HEK293 (cell line): ENCODE data around the gene TMEM184C.

ENCODE experiments used
- KLF16 ChIP-seq: fragments of 450-650 bp; formaldehyde crosslinking; IDR thresholded peaks from 2 replicates; pipeline ENCODE4 v1.5.1; 2017; ENCODE audit warnings: missing biosample characterization, missing genetic modification characterization
- MZF1 ChIP-seq: fragments of 450-650 bp; formaldehyde crosslinking; IDR thresholded peaks from 2 replicates; pipeline ENCODE4 v1.5.1; 2017; ENCODE audit warnings: missing biosample characterization, missing genetic modification characterization, borderline replicate concordance
- YY1 ChIP-seq: fragments of 450-650 bp; formaldehyde crosslinking; IDR thresholded peaks from 2 replicates; pipeline ENCODE4 v1.5.1; 2018; ENCODE audit warnings: missing biosample characterization, missing genetic modification characterization
- ZBTB1 ChIP-seq: fragments of 450-650 bp; formaldehyde crosslinking; IDR thresholded peaks from 2 replicates; pipeline ENCODE4 v1.5.1; 2016; ENCODE audit warnings: missing biosample characterization, missing genetic modification characterization
- ZBTB17 ChIP-seq: fragments of 450-650 bp; formaldehyde crosslinking; IDR thresholded peaks from 2 replicates; pipeline ENCODE4 v1.5.1; 2016; ENCODE audit warnings: missing biosample characterization, missing genetic modification characterization
- ZBTB44 ChIP-seq: fragments of 450-650 bp; IDR thresholded peaks from 2 replicates; pipeline ENCODE4 v1.5.1; 2018; ENCODE audit warnings: missing biosample characterization, mild to moderate bottlenecking, missing genetic modification characterization
- ZBTB7A ChIP-seq: fragments of 450-650 bp; formaldehyde crosslinking; IDR thresholded peaks from 2 replicates; pipeline ENCODE4 v1.5.1; 2016; ENCODE audit warnings: low read depth, missing biosample characterization, missing genetic modification characterization
- ZNF280D ChIP-seq: fragments of 450-650 bp; formaldehyde crosslinking; IDR thresholded peaks from 2 replicates; pipeline ENCODE4 v1.5.1; 2016; ENCODE audit warnings: missing biosample characterization, missing genetic modification characterization
- ZNF660 ChIP-seq: fragments of 450-650 bp; IDR thresholded peaks from 2 replicates; pipeline ENCODE4 v1.5.1; 2018; ENCODE audit warnings: missing biosample characterization, mild to moderate bottlenecking, missing genetic modification characterization
- ZNF768 ChIP-seq: fragments of 450-650 bp; formaldehyde crosslinking; IDR thresholded peaks from 2 replicates; pipeline ENCODE4 v1.5.1; 2018; ENCODE audit warnings: missing biosample characterization, mild to moderate bottlenecking, missing genetic modification characterization
- TF ChIP-seq, protein P1 (sequence below): fragments of 450-650 bp; formaldehyde crosslinking; IDR thresholded peaks from 2 replicates; pipeline ENCODE4 v1.5.1; 2016; ENCODE audit warnings: missing biosample characterization, missing genetic modification characterization
- TF ChIP-seq, protein P2 (sequence below): fragments of 450-650 bp; formaldehyde crosslinking; IDR thresholded peaks from 2 replicates; pipeline ENCODE4 v1.5.1; 2016; ENCODE audit warnings: missing biosample characterization, missing genetic modification characterization
- TF ChIP-seq, protein P3 (sequence below): fragments of 450-650 bp; formaldehyde crosslinking; IDR thresholded peaks from 2 replicates; pipeline ENCODE4 v1.5.1; 2016; ENCODE audit warnings: missing biosample characterization, missing genetic modification characterization
- TF ChIP-seq, protein P4 (sequence below): fragments of 450-650 bp; formaldehyde crosslinking; IDR thresholded peaks from 2 replicates; pipeline ENCODE4 v1.5.1; 2017; ENCODE audit warnings: missing biosample characterization, missing genetic modification characterization

- TF ChIP-seq MZF1 (tag by site-specific recombination) = no peak
- TF ChIP-seq, protein P1, sequence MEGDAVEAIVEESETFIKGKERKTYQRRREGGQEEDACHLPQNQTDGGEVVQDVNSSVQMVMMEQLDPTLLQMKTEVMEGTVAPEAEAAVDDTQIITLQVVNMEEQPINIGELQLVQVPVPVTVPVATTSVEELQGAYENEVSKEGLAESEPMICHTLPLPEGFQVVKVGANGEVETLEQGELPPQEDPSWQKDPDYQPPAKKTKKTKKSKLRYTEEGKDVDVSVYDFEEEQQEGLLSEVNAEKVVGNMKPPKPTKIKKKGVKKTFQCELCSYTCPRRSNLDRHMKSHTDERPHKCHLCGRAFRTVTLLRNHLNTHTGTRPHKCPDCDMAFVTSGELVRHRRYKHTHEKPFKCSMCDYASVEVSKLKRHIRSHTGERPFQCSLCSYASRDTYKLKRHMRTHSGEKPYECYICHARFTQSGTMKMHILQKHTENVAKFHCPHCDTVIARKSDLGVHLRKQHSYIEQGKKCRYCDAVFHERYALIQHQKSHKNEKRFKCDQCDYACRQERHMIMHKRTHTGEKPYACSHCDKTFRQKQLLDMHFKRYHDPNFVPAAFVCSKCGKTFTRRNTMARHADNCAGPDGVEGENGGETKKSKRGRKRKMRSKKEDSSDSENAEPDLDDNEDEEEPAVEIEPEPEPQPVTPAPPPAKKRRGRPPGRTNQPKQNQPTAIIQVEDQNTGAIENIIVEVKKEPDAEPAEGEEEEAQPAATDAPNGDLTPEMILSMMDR = no peak
- no peak for TF ChIP-seq ZBTB17 (tag by site-specific recombination)
- no peak for TF ChIP-seq ZBTB7A (tag by site-specific recombination)
- TF ChIP-seq, protein P2, sequence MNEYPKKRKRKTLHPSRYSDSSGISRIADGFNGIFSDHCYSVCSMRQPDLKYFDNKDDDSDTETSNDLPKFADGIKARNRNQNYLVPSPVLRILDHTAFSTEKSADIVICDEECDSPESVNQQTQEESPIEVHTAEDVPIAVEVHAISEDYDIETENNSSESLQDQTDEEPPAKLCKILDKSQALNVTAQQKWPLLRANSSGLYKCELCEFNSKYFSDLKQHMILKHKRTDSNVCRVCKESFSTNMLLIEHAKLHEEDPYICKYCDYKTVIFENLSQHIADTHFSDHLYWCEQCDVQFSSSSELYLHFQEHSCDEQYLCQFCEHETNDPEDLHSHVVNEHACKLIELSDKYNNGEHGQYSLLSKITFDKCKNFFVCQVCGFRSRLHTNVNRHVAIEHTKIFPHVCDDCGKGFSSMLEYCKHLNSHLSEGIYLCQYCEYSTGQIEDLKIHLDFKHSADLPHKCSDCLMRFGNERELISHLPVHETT (tag by site-specific recombination) = no peak
- TF ChIP-seq ZBTB1 (tag by site-specific recombination) = no peak
- TF ChIP-seq, protein P3, sequence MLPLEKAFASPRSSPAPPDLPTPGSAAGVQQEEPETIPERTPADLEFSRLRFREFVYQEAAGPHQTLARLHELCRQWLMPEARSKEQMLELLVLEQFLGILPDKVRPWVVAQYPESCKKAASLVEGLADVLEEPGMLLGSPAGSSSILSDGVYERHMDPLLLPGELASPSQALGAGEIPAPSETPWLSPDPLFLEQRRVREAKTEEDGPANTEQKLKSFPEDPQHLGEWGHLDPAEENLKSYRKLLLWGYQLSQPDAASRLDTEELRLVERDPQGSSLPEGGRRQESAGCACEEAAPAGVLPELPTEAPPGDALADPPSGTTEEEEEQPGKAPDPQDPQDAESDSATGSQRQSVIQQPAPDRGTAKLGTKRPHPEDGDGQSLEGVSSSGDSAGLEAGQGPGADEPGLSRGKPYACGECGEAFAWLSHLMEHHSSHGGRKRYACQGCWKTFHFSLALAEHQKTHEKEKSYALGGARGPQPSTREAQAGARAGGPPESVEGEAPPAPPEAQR (tag by site-specific recombination) = no peak
- TF ChIP-seq KLF16 (tag by site-specific recombination) = no peak
- no peak for TF ChIP-seq YY1 (tag by site-specific recombination)
- TF ChIP-seq ZNF768 = no peak
- no peak for TF ChIP-seq ZBTB44 (tag by site-specific recombination)
- no peak for TF ChIP-seq ZNF660 (tag by site-specific recombination)
- no peak for TF ChIP-seq ZNF280D (tag by site-specific recombination)
- TF ChIP-seq, protein P4, sequence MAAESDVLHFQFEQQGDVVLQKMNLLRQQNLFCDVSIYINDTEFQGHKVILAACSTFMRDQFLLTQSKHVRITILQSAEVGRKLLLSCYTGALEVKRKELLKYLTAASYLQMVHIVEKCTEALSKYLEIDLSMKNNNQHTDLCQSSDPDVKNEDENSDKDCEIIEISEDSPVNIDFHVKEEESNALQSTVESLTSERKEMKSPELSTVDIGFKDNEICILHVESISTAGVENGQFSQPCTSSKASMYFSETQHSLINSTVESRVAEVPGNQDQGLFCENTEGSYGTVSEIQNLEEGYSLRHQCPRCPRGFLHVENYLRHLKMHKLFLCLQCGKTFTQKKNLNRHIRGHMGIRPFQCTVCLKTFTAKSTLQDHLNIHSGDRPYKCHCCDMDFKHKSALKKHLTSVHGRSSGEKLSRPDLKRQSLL (tag by site-specific recombination) = no peak
These were observed 26.1 kb upstream of the TMEM184C start for GRCh38 chr4:147591106-147591505.
